HUES64 (cell line): ENCODE data around the gene TNK2.
"Not testable (repeated sequence)": the region's sequence is repeated elsewhere in the genome, so short reads cannot be mapped to it uniquely, and the experiment has no call there.

Experiments used
- H3K27ac ChIP-seq: 2 replicates; pipeline ENCODE4 v1.7.0; 2013; ENCODE audit warnings: low read depth, low read length, inconsistent platforms
- H3K27me3 ChIP-seq: 2 replicates; pipeline ENCODE4 v1.6.1; 2013; ENCODE audit warnings: mild to moderate bottlenecking, low read length; ENCODE audit not compliant: insufficient read depth
- H3K36me3 ChIP-seq: 2 replicates; pipeline ENCODE4 v1.6.1; 2013; ENCODE audit warnings: mild to moderate bottlenecking, low read length; ENCODE audit not compliant: insufficient read depth
- H3K4me1 ChIP-seq: 2 replicates; pipeline ENCODE4 v1.6.1; 2013; ENCODE audit warnings: mild to moderate bottlenecking, low read length, moderate library complexity; ENCODE audit not compliant: insufficient read depth
- H3K4me3 ChIP-seq: 2 replicates; pipeline ENCODE4 v1.5.1; 2013; ENCODE audit warnings: mild to moderate bottlenecking, low read length, moderate library complexity
- H3K9ac ChIP-seq: 2 replicates; pipeline ENCODE4 v1.6.1; 2013; ENCODE audit warnings: mild to moderate bottlenecking, low read depth, low read length
- H3K9me3 ChIP-seq: 2 replicates; pipeline ENCODE4 v1.6.1; 2013; ENCODE audit warnings: low read depth, low read length; ENCODE audit not compliant: insufficient read depth
- WGBS: fragments of 150-250, 120-280 bp; methylation state at CpG from one replicate; pipeline ENCODE4 v1.1.7; 2013; ENCODE audit warnings: missing lambda C conversion rate; 5-methylcytosine and 5-hydroxymethylcytosine counted together

The TNK2 gene

GRCh38 chr3:195941265-195941815 lies 33.0 kb upstream of the TNK2 start:
- H3K4me3 ChIP-seq, H3K4me1 ChIP-seq, H3K9ac ChIP-seq, H3K27me3 ChIP-seq, H3K27ac ChIP-seq: not testable (repeated sequence)
- Histone ChIP-seq H3K9me3 (peaks cover 13% of the 10 kb centered on the region; the same call in 1 of the 2 replicates), H3K36me3 (peaks cover 16% of the 10 kb centered on the region)
- WGBS, result 91% methylated on average over 26 of the region's 27 CpGs

GRCh38 chr3:195940806-195941205 lies 32.5 kb upstream of the TNK2 start:
- Histone ChIP-seq H3K9me3 (peaks cover 13% of the 10 kb centered on the region; the same call in 1 of the 2 replicates), H3K36me3 (peaks cover 16% of the 10 kb centered on the region)
- not testable (repeated sequence) for H3K4me3 ChIP-seq, H3K9ac ChIP-seq, H3K27ac ChIP-seq, H3K27me3 ChIP-seq, H3K4me1 ChIP-seq
- 90% methylated on average over 13 of the region's 13 CpGs for WGBS

- 94% methylated on average over 28 of the region's 30 CpGs for whole genome bisulfite sequencing
- H3K4me3 ChIP-seq, H3K4me1 ChIP-seq, H3K27ac ChIP-seq, H3K27me3 ChIP-seq, H3K9ac ChIP-seq: not testable (repeated sequence)
- Histone ChIP-seq H3K36me3 (peaks cover 16% of the 10 kb centered on the region), H3K9me3 (peaks cover 12% of the 10 kb centered on the region; the same call in 1 of the 2 replicates)
These were observed 31.4 kb upstream of the TNK2 start for GRCh38 chr3:195939526-195940470.

GRCh38 chr3:195933044-195933430 lies 24.7 kb upstream of the TNK2 start:
- not testable (repeated sequence) for H3K9ac ChIP-seq, H3K4me3 ChIP-seq
- 94% methylated on average over 6 of the region's 6 CpGs for whole genome bisulfite sequencing

GRCh38 chr3:195932418-195933043 lies 24.2 kb upstream of the TNK2 start:
- H3K9ac ChIP-seq, result no peak overlapping the region
- H3K36me3 ChIP-seq, result peaks cover 3% of the 10 kb centered on the region; the same call in 1 of the 2 replicates
- H3K4me1 ChIP-seq, result peaks cover 7% of the 10 kb centered on the region; the same call in 1 of the 2 replicates
- no peaks in the 10 kb centered on the region for H3K27me3 ChIP-seq
- WGBS, result 88% methylated on average over 8 of the region's 9 CpGs
- H3K27ac ChIP-seq, result no peak overlapping the region
- no peak overlapping the region for H3K4me3 ChIP-seq
- no peaks in the 10 kb centered on the region for H3K9me3 ChIP-seq

More at GRCh38 chr3:195933044-195933430, 24.7 kb upstream of the TNK2 start:
- H3K9me3 ChIP-seq, H3K27ac ChIP-seq, H3K27me3 ChIP-seq, H3K36me3 ChIP-seq, H3K4me1 ChIP-seq: not testable (repeated sequence)

- H3K4me3 ChIP-seq, result no peak overlapping the region
- no peak overlapping the region for H3K27ac ChIP-seq
- H3K9ac ChIP-seq, result no peak overlapping the region
- H3K36me3 ChIP-seq, result peaks cover 3% of the 10 kb centered on the region; the same call in 1 of the 2 replicates
- WGBS, result 90% methylated on average over 7 of the region's 8 CpGs
- H3K9me3 ChIP-seq, result no peaks in the 10 kb centered on the region
- peaks cover 7% of the 10 kb centered on the region; the same call in 1 of the 2 replicates for H3K4me1 ChIP-seq
- no peaks in the 10 kb centered on the region for H3K27me3 ChIP-seq
These were observed 23.4 kb upstream of the TNK2 start for GRCh38 chr3:195931582-195932273.

- no peak overlapping the region for H3K27ac ChIP-seq
- no peaks in the 10 kb centered on the region for H3K27me3 ChIP-seq
- H3K4me1 ChIP-seq, result peaks cover 7% of the 10 kb centered on the region; the same call in 1 of the 2 replicates
- H3K9me3 ChIP-seq, result no peaks in the 10 kb centered on the region
- no peak overlapping the region for H3K9ac ChIP-seq
- 89% methylated on average over 3 of the region's 3 CpGs for WGBS
- no peak overlapping the region for H3K4me3 ChIP-seq
- peaks cover 3% of the 10 kb centered on the region; the same call in 1 of the 2 replicates for H3K36me3 ChIP-seq
These were observed 21.1 kb upstream of the TNK2 start for GRCh38 chr3:195929452-195929851.

- H3K9ac ChIP-seq, result no peak overlapping the region
- 53% methylated on average over 13 of the region's 13 CpGs for WGBS
- H3K27ac ChIP-seq, result no peak overlapping the region
- no peaks in the 10 kb centered on the region for H3K27me3 ChIP-seq
- no peak overlapping the region for H3K4me3 ChIP-seq
- H3K4me1 ChIP-seq, result peaks cover 5% of the 10 kb centered on the region
- no peaks in the 10 kb centered on the region for H3K36me3 ChIP-seq
- no peaks in the 10 kb centered on the region for H3K9me3 ChIP-seq
These were observed 13.0 kb upstream of the TNK2 start for GRCh38 chr3:195921334-195921791.

- peaks cover 8% of the 10 kb centered on the region for H3K4me1 ChIP-seq
- no peak overlapping the region for H3K4me3 ChIP-seq
- no peaks in the 10 kb centered on the region for H3K9me3 ChIP-seq
- 95% methylated on average over 14 of the region's 14 CpGs for WGBS
- no peak overlapping the region for H3K27ac ChIP-seq
- H3K9ac ChIP-seq, result no peak overlapping the region
- H3K27me3 ChIP-seq, result no peaks in the 10 kb centered on the region
- no peaks in the 10 kb centered on the region for H3K36me3 ChIP-seq
These were observed 9.8 kb upstream of the TNK2 start for GRCh38 chr3:195918176-195918575.

GRCh38 chr3:195916991-195917390 lies 8.6 kb upstream of the TNK2 start:
- Histone ChIP-seq H3K9me3 (no peaks in the 10 kb centered on the region), H3K4me1 (peaks cover 8% of the 10 kb centered on the region), H3K4me3 (no peak overlapping the region), H3K9ac (no peak overlapping the region), H3K36me3 (no peaks in the 10 kb centered on the region), H3K27me3 (no peaks in the 10 kb centered on the region), H3K27ac (no peak overlapping the region)
- 89% methylated on average over 9 of the region's 9 CpGs for WGBS
